Thymus (tissue), 11 donors: ENCODE measurements around the gene TRAF3IP3. TPM values are rescaled to one million over a fixed set of nuclear protein-coding genes. Genes with fewer than 3 reads are reported as not detected.

ENCODE experiments used
- DNase-seq, 9 donors: peaks; one replicate each; pipeline ENCODE4 v3.0.0-alpha.2; 2013; ENCODE audit warnings: low spot score in 9 of 9, low read depth in 6 of 9, missing footprints in 1 of 9
- H3K27ac ChIP-seq, 2 donors: one replicate each; pipeline ENCODE4 v1.5.1; 2013; ENCODE audit warnings: control low read depth in 1 of 2, low read depth in 1 of 2, low read length in 1 of 2, mild to moderate bottlenecking in 1 of 2, moderate library complexity in 1 of 2
- H3K27me3 ChIP-seq, 2 donors: one replicate each; pipeline ENCODE4 v1.5.1; 2013; ENCODE audit warnings: low read length in 1 of 2; ENCODE audit not compliant: control insufficient read depth in 2 of 2, insufficient read depth in 1 of 2
- H3K36me3 ChIP-seq, 2 donors: one replicate each; pipeline ENCODE4 v1.5.1; 2013; ENCODE audit warnings: low read length in 1 of 2, mild to moderate bottlenecking in 1 of 2, moderate library complexity in 1 of 2; ENCODE audit not compliant: control insufficient read depth in 2 of 2, insufficient read depth in 2 of 2
- H3K4me1 ChIP-seq, 2 donors: one replicate each; pipeline ENCODE4 v1.5.1; 2013; ENCODE audit warnings: low read length in 2 of 2; ENCODE audit not compliant: control insufficient read depth in 2 of 2, insufficient read depth in 2 of 2
- H3K4me3 ChIP-seq, 2 donors: one replicate each; pipeline ENCODE4 v1.5.1; 2013; ENCODE audit warnings: low read length in 2 of 2, control low read depth in 1 of 2, mild to moderate bottlenecking in 1 of 2
- H3K9me3 ChIP-seq, 2 donors: one replicate each; pipeline ENCODE4 v1.5.1; 2013; ENCODE audit warnings: low read length in 1 of 2, mild to moderate bottlenecking in 1 of 2; ENCODE audit not compliant: control insufficient read depth in 2 of 2, insufficient read depth in 1 of 2
- WGBS: extraction: QIAGEN DNeasy Blood & Tissue Kit; methylation state at CpG from one replicate; pipeline ENCODE4 v1.1.7; 2013; 5-methylcytosine and 5-hydroxymethylcytosine counted together
- polyA plus RNA-seq: library from polyadenylated mRNA; stranded (reverse); fragments of 200-250 nt; gene quantifications from one replicate; pipeline ENCODE4 v1.2.3, GENCODE V29; 2013
- total RNA-seq: library from RNA; stranded (reverse); fragments of 120-200 nt; gene quantifications from one replicate; pipeline ENCODE4 v1.2.4, GENCODE V29; 2013
- donor health status: healthy.

TRAF3IP3 gene
- total and polyA plus RNA-seq, 2 donors: 142 to 241 TPM

DNA sequence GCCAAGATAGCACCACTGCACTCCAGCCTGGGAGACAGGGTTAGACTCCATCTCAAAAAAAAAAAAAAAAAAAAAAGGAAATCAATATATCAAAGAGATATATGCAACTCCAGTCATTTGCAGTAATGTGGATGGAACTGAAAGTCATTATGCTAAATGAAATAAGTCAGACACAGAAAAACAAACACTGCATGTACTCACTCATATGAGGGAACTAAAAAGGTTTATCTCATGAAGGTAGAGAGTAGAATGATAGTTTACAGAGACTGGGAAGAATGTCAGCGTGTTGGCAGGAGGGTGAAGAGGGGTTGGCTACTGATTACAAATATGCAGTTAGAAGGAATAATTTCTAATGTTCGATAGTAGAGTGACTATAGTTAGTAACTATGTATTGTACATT lies 38.0 kb upstream of the TRAF3IP3 start:
- WGBS: 96% methylated on average over 2 of the region's 2 CpGs
- Histone ChIP-seq H3K9me3 (no peaks in the 10 kb centered on the region), H3K27me3 (no peaks in the 10 kb centered on the region), H3K4me1 (no peaks in the 10 kb centered on the region), H3K4me3 (no peak overlapping the region), H3K27ac (no peak overlapping the region), H3K36me3 (no peaks in the 10 kb centered on the region)
- DNase-seq: no peak

GRCh38 chr1:209720326-209720725 lies 35.5 kb upstream of the TRAF3IP3 start:
- 97% methylated on average over 4 of the region's 4 CpGs for WGBS
- no peak overlapping the region for H3K4me3 ChIP-seq
- peaks cover 4 to 6% of the 10 kb centered on the region in 2 donors for H3K4me1 ChIP-seq
- no peak overlapping the region for H3K27ac ChIP-seq
- H3K9me3 ChIP-seq: no peaks in the 10 kb centered on the region
- H3K36me3 ChIP-seq: no peaks in the 10 kb centered on the region
- no peak for DNase-seq
- no peaks in the 10 kb centered on the region for H3K27me3 ChIP-seq

- H3K4me3 ChIP-seq: no peak overlapping the region
- no peak overlapping the region for H3K27ac ChIP-seq
- H3K9me3 ChIP-seq: no peaks in the 10 kb centered on the region
- DNase-seq: no peak
- 99% methylated on average over 2 of the region's 2 CpGs for WGBS
- H3K27me3 ChIP-seq: no peaks in the 10 kb centered on the region
- no peaks in the 10 kb centered on the region for H3K36me3 ChIP-seq
- H3K4me1 ChIP-seq: peaks cover 4 to 6% of the 10 kb centered on the region in 2 donors
Observed at GRCh38 chr1:209720826-209721225, 35.0 kb upstream of the TRAF3IP3 start.

DNA sequence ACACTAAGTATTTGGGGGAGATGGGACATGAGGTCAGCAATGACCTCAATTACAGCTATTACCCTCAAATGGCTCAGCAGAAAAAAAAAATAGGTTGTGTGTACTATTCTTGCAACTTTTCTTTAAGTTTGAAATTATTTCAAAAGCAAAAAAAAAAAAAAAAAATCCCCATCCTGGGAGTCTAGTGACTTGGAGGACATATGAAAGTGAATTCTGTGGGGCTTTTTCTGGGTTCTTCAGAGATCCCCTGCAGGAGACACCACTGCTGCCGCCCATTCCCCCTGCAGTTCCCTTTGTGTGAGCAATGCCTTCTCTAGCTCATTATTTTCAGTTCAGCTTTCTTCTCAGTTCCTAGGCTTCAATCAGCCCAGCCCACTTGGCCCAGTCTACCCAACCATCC lies 34.5 kb upstream of the TRAF3IP3 start:
- no peak overlapping the region for H3K27ac ChIP-seq
- no peaks in the 10 kb centered on the region for H3K36me3 ChIP-seq
- no peaks in the 10 kb centered on the region for H3K9me3 ChIP-seq
- H3K4me1 ChIP-seq: peaks cover 4 to 6% of the 10 kb centered on the region in 2 donors
- no peak for DNase-seq
- no peak overlapping the region for H3K4me3 ChIP-seq
- 100% methylated on average over 1 of the region's 1 CpG for WGBS
- H3K27me3 ChIP-seq: no peaks in the 10 kb centered on the region

DNA sequence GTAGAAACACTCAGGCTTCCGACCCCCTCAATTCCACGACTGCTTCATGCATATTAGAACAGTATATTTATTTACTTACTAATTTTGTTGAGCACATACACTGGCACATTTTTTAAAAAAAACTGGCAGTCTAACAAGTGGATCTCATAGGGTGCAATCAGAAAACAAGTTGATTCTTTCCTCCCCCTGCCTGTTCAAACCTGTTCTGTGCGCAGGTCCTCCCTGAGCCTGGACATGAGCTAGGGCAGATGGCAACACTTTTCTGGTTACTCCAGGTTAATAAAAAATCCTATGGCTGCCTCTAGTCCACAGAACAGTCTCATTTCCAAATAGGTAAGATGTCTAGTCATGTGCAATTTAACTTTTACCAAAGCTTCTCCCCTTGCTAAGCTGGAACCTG lies 32.6 kb upstream of the TRAF3IP3 start:
- Histone ChIP-seq H3K27me3 (no peaks in the 10 kb centered on the region), H3K36me3 (no peaks in the 10 kb centered on the region), H3K4me3 (no peak overlapping the region), H3K9me3 (no peaks in the 10 kb centered on the region), H3K27ac (no peak overlapping the region), H3K4me1 (peaks cover 4 to 6% of the 10 kb centered on the region in 2 donors)
- WGBS: 99% methylated on average over 3 of the region's 3 CpGs
- no peak for DNase-seq

DNA sequence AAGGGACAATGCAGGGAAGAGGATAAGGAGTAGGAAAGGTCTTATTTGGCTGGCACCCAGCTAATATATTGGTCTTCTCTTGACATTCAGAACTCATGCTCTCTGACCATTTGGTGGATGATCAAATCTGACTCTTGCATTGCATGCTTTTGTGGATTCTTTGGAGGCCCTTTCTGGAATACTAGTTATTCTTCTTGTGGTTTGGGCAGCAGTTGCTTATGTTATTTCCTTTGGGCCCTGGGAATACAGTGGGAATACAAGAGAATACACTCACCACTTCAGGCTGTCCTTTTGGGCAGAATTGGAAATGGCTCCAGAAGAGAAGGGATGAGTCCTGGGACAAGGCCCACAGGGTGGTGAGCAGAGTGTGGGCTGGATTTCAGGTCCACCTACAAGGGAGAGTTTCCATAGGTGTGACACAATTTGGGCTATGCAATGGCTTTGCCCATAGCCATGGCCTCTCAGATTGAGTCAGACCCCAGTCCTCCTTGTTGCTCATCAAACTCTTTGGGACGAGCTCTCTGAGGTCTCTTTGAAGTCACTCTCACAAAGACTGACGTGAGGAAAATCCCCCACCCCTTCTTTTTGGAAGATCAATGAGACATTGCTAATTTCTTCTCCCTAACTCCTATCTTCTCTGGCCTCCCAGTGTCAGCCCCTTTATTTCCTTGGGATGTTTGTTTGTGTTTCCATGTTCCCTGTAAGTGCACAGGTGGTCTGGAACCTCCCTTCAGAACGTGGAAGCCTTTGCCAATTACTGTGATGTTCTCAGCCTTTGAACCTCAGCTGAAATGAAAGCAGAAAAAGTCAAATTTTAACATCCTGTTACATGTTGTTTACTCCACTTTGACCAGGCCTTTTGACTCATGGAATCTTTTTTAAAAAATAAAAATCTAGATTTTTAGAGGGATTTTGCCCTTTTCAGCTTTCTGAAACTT lies 31.8 kb upstream of the TRAF3IP3 start:
- Histone ChIP-seq H3K27ac (no peak overlapping the region), H3K9me3 (no peaks in the 10 kb centered on the region), H3K4me3 (no peak overlapping the region), H3K27me3 (no peaks in the 10 kb centered on the region), H3K36me3 (no peaks in the 10 kb centered on the region), H3K4me1 (peaks cover 4 to 6% of the 10 kb centered on the region in 2 donors)
- peak in 2 of 9 donors; percentile 7 to 45 for DNase-seq
- 18% methylated on average over 3 of the region's 3 CpGs for WGBS

- H3K4me3 ChIP-seq: no peak overlapping the region
- H3K36me3 ChIP-seq: no peaks in the 10 kb centered on the region
- H3K9me3 ChIP-seq: no peaks in the 10 kb centered on the region
- no peaks in the 10 kb centered on the region for H3K27me3 ChIP-seq
- peaks cover 4 to 6% of the 10 kb centered on the region in 2 donors for H3K4me1 ChIP-seq
- no peak overlapping the region for H3K27ac ChIP-seq
- no peak for DNase-seq
- 97% methylated on average over 2 of the region's 2 CpGs for WGBS
Observed at GRCh38 chr1:209727286-209727685, 28.6 kb upstream of the TRAF3IP3 start.

DNA sequence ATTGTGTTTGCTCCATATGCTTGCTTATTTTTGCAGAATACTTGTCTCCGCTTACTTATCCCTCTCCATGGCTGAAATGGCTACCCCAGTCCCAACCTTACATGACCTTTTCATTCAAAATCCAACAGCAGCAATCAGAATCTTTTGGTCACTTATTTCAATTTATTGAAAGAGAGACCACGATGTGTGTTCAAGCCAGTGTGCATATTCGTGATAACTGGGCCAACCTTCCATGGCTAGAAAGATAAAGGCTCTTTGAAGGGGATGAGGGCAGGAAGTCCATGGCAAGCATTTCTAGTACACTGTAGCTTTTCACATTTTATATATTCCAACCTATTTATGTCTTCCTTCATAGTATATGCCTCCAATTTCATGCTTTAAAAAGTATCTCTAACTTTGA lies 28.1 kb upstream of the TRAF3IP3 start:
- 93% methylated on average over 3 of the region's 3 CpGs for WGBS
- Histone ChIP-seq H3K27ac (no peak overlapping the region), H3K36me3 (no peaks in the 10 kb centered on the region), H3K4me3 (no peak overlapping the region), H3K27me3 (no peaks in the 10 kb centered on the region), H3K4me1 (peaks cover 4 to 6% of the 10 kb centered on the region in 2 donors), H3K9me3 (no peaks in the 10 kb centered on the region)
- DNase-seq: no peak

- 93% methylated on average over 1 of the region's 1 CpG for WGBS
- no peak overlapping the region for H3K4me3 ChIP-seq
- H3K27me3 ChIP-seq: no peaks in the 10 kb centered on the region
- H3K9me3 ChIP-seq: no peaks in the 10 kb centered on the region
- H3K4me1 ChIP-seq: peaks cover 4 to 6% of the 10 kb centered on the region in 2 donors
- no peak overlapping the region for H3K27ac ChIP-seq
- no peaks in the 10 kb centered on the region for H3K36me3 ChIP-seq
- no peak for DNase-seq
Observed at GRCh38 chr1:209728466-209728865, 27.4 kb upstream of the TRAF3IP3 start.
